GM18526 (cell line): ENCODE results near the gene FAM32A.

Source experiments
- POLR2A ChIP-seq: IDR thresholded peaks from 3 replicates; pipeline ENCODE4 v1.6.1; 2011; ENCODE audit not compliant: insufficient read length; ENCODE audit errors: extremely low read depth

Gene FAM32A

GRCh38 chr19:16235811-16236652 lies 50.8 kb downstream of the FAM32A start:
- TF ChIP-seq POLR2A, result no peak
